ENCODE data around the gene CCDC188. TPM values are rescaled to one million over a fixed set of nuclear protein-coding genes. Genes with fewer than 3 reads are reported as not detected.

The CCDC188 gene
- total and polyA plus RNA-seq, 10 of the 15 experiments (the other 5 are each of a cell fraction or from before 2014, with no cell fraction given): not detected

- no peak for TF ChIP-seq LARP7 (IDR thresholded peaks at IDR 0.05)
- peak; percentile 16; the same call in 1 of the 2 replicates for TF ChIP-seq SMC3 (IDR thresholded peaks at IDR 0.05; ENCODE audit: borderline replicate concordance, low read length)
- no peak for TF ChIP-seq GABPA (IDR thresholded peaks at IDR 0.05; ENCODE audit: low read depth)
- H3K36me3 ChIP-seq (ENCODE audit: control insufficient read depth in 2 of 2, insufficient read depth in 2 of 2, low read length in 1 of 2): no peaks in the 10 kb centered on the region
- intact Hi-C loops (cut with micrococcal nuclease; ENCODE audit: unreplicated experiment) (no loop called here), in situ Hi-C loops (cut with MboI) (no loop called here)
- RAD21 ChIA-PET (ENCODE audit: unreplicated experiment): no interaction called here
- 12% methylated on average over 10 of the region's 10 CpGs for WGBS (ENCODE audit: insufficient coverage, insufficient replicate concordance, low lambda C conversion rate, missing lambda C conversion rate)
- H3K4me3 ChIP-seq: no peak overlapping the region
- POLR2A ChIA-PET: no interaction called here
- H3K9ac ChIP-seq (ENCODE audit: control insufficient read depth, insufficient read depth, low read length): no peak overlapping the region
- no peaks in the 10 kb centered on the region for H3K4me1 ChIP-seq (ENCODE audit: control insufficient read depth, insufficient read depth, low read length)
- CTCF ChIA-PET: interaction anchor here (0.8 to 2.4 kb wide), 4 partner anchors 29 to 72 kb away, joined by 3 to 6 read pairs (median 3); no protein-coding TSS in a partner anchor
- H3K27me3 ChIP-seq (replicated peaks in 1 of 2; ENCODE audit: control insufficient read depth in 2 of 2, insufficient read depth in 2 of 2, low read length in 1 of 2): no peaks in the 10 kb centered on the region; a peak in 1 of 4 replicates
- H3K9me3 ChIP-seq (replicated peaks; ENCODE audit: control insufficient read depth, insufficient read depth, low read length): no peaks in the 10 kb centered on the region
- BruUV-seq (replicated peaks): no TSS peak
- no peak overlapping the region for H3K4me2 ChIP-seq (ENCODE audit: control insufficient read depth, insufficient read depth)
- FAIRE-seq: no peak
- H2AFZ ChIP-seq (ENCODE audit: control insufficient read depth, low read depth, low read length): no peak overlapping the region
- peak; percentile 49 for ATAC-seq
- DNase-seq (ENCODE audit: low read depth, low spot score): no peak
- no peak overlapping the region for H3K27ac ChIP-seq (ENCODE audit: control insufficient read depth, insufficient read depth)
- H3K79me2 ChIP-seq (ENCODE audit: control insufficient read depth, insufficient read depth, low read length): no peaks in the 10 kb centered on the region
- H4K20me1 ChIP-seq (ENCODE audit: control insufficient read depth, insufficient read depth): no peaks in the 10 kb centered on the region
- SMC1A ChIA-PET (ENCODE audit: uncharacterized antibody, unreplicated experiment): interaction anchor here (1.0 kb wide), 1 partner anchor 52 kb away, joined by 3 read pairs; no protein-coding TSS in a partner anchor
These were observed 35.5 kb upstream of the CCDC188 start for GRCh38 chr22:20186183-20186870.

DNA sequence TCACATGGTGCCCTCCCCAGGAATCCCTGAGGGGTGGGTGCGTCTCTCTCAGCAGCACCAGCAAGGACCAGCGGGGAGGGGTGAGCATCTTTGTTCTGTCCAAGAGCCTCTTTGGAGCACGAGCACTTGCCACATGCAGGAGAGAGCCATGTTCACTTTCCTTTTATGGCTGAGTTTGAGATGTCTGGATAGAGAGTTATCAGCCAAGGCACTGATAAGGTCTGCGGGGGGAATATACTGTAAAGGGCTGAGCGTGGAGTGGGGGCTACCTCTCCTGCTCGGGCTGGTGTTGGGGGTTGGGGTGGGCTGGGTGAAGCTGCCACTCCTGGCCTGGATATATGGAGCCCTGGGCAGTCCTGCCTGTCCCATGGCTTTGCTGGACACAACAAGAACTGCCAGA, 34.9 kb upstream of the CCDC188 start:
- FAIRE-seq: no peak
- Histone ChIP-seq H3K4me2 (ENCODE audit: control insufficient read depth, insufficient read depth) (no peak overlapping the region), H3K9me3 (replicated peaks; ENCODE audit: control insufficient read depth, insufficient read depth, low read length) (no peaks in the 10 kb centered on the region), H3K4me1 (ENCODE audit: control insufficient read depth, insufficient read depth, low read length) (no peaks in the 10 kb centered on the region), H3K27me3 (replicated peaks in 1 of 2; ENCODE audit: control insufficient read depth in 2 of 2, insufficient read depth in 2 of 2, low read length in 1 of 2) (no peaks in the 10 kb centered on the region; a peak in 1 of 4 replicates), H3K4me3 (no peak overlapping the region), H3K9ac (ENCODE audit: control insufficient read depth, insufficient read depth, low read length) (no peak overlapping the region), H2AFZ (ENCODE audit: control insufficient read depth, low read depth, low read length) (no peak overlapping the region), H4K20me1 (ENCODE audit: control insufficient read depth, insufficient read depth) (no peaks in the 10 kb centered on the region), H3K27ac (ENCODE audit: control insufficient read depth, insufficient read depth) (no peak overlapping the region), H3K36me3 (ENCODE audit: control insufficient read depth in 2 of 2, insufficient read depth in 2 of 2, low read length in 1 of 2) (no peaks in the 10 kb centered on the region), H3K79me2 (ENCODE audit: control insufficient read depth, insufficient read depth, low read length) (no peaks in the 10 kb centered on the region)
- ChIA-PET POLR2A (no interaction called here), CTCF (interaction anchor here (1.0 to 2.4 kb wide), 2 partner anchors 53 to 72 kb away, joined by 3 to 6 read pairs; no protein-coding TSS in a partner anchor), RAD21 (ENCODE audit: unreplicated experiment) (no interaction called here), SMC1A (ENCODE audit: uncharacterized antibody, unreplicated experiment) (interaction anchor here (1.0 kb wide), 1 partner anchor 52 kb away, joined by 3 read pairs; no protein-coding TSS in a partner anchor)
- no peak for DNase-seq (ENCODE audit: low read depth, low spot score)
- ATAC-seq: no peak
- intact Hi-C loops (cut with micrococcal nuclease; ENCODE audit: unreplicated experiment): no loop called here
- 58% methylated on average over 5 of the region's 6 CpGs for WGBS (ENCODE audit: insufficient coverage, insufficient replicate concordance, low lambda C conversion rate, missing lambda C conversion rate)
- TF ChIP-seq NFXL1 (IDR thresholded peaks at IDR 0.05; ENCODE audit: borderline replicate concordance): no peak
- no peak for TF ChIP-seq EGR1 (IDR thresholded peaks at IDR 0.05; ENCODE audit: borderline replicate concordance in 1 of 2, low read depth in 2 of 2, low read length in 2 of 2)
- in situ Hi-C loops (cut with MboI): no loop called here
- no TSS peak for BruUV-seq (replicated peaks)

All from GM12878 (cell line).